ENCODE results near the gene ERMARD.

The ERMARD gene

DNA sequence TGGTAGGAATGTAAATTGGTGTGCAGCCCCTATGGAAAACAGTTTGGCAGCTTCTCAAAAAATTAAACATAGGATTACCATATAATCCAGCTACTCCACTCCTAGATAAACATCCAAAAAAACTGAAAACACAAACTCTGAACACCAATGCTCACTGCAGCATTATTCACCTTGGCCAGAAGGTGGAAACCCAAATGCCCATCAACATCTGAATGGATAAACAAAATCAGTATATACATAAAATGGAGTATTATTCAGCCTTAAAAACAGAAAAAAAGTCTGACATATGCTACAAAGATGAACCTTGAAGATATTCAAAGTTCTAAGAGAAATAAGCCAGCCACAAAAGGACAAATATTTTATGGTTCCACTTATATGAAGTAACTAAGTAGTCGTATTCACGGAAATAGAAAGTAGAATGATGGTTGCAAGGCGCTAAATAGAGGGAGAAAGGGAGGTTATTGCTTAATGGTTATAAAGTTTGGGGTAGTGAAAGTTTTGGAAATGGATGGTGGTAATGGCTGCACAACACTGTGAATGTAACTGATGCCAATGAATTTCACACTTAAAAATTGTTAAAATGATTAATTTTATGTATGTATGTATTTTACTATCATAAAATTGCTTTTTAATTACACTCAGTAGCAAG, 31.1 kb upstream of the ERMARD start:
- Histone ChIP-seq H3K36me3 (ENCODE audit: insufficient read depth, low read length) (peaks cover 21% of the 10 kb centered on the region; the same call in 1 of the 2 replicates), H3K4me1 (ENCODE audit: insufficient read depth, low read length, poor library complexity, severe bottlenecking) (peaks cover 43% of the 10 kb centered on the region), H3F3A (ENCODE audit: low read depth) (no peaks in the 10 kb centered on the region), H3K9ac (ENCODE audit: low read depth, low read length, poor library complexity, severe bottlenecking) (peak overlapping the region; percentile 85), H2AFZ (ENCODE audit: low read length) (no peak overlapping the region), H3K4me3 (ENCODE audit: low read length, poor library complexity, severe bottlenecking) (peak overlapping the region; percentile 22), H3K79me2 (ENCODE audit: insufficient read depth, low read length) (peaks cover 82% of the 10 kb centered on the region), H3K4me2 (ENCODE audit: low read depth, low read length, poor library complexity, severe bottlenecking) (peak overlapping the region; percentile 80), H3K9me2 (replicated peaks; ENCODE audit: low read depth, low read length) (no peaks in the 10 kb centered on the region), H4K20me1 (ENCODE audit: insufficient read depth, low read length, poor library complexity, severe bottlenecking) (peaks cover 44% of the 10 kb centered on the region), H3K27me3 (ENCODE audit: insufficient read depth, low read length, poor library complexity, severe bottlenecking) (no peaks in the 10 kb centered on the region), H3K9me3 (ENCODE audit: insufficient read depth, low read depth, low read length) (no peaks in the 10 kb centered on the region)
- TF ChIP-seq EZH2phosphoT487 (IDR thresholded peaks at IDR 0.05; ENCODE audit: borderline replicate concordance): no peak
- TF ChIP-seq, protein P1, sequence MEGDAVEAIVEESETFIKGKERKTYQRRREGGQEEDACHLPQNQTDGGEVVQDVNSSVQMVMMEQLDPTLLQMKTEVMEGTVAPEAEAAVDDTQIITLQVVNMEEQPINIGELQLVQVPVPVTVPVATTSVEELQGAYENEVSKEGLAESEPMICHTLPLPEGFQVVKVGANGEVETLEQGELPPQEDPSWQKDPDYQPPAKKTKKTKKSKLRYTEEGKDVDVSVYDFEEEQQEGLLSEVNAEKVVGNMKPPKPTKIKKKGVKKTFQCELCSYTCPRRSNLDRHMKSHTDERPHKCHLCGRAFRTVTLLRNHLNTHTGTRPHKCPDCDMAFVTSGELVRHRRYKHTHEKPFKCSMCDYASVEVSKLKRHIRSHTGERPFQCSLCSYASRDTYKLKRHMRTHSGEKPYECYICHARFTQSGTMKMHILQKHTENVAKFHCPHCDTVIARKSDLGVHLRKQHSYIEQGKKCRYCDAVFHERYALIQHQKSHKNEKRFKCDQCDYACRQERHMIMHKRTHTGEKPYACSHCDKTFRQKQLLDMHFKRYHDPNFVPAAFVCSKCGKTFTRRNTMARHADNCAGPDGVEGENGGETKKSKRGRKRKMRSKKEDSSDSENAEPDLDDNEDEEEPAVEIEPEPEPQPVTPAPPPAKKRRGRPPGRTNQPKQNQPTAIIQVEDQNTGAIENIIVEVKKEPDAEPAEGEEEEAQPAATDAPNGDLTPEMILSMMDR (conservative IDR thresholded peaks at IDR 0.05; ENCODE audit: low read length): peak; percentile 48

DNA sequence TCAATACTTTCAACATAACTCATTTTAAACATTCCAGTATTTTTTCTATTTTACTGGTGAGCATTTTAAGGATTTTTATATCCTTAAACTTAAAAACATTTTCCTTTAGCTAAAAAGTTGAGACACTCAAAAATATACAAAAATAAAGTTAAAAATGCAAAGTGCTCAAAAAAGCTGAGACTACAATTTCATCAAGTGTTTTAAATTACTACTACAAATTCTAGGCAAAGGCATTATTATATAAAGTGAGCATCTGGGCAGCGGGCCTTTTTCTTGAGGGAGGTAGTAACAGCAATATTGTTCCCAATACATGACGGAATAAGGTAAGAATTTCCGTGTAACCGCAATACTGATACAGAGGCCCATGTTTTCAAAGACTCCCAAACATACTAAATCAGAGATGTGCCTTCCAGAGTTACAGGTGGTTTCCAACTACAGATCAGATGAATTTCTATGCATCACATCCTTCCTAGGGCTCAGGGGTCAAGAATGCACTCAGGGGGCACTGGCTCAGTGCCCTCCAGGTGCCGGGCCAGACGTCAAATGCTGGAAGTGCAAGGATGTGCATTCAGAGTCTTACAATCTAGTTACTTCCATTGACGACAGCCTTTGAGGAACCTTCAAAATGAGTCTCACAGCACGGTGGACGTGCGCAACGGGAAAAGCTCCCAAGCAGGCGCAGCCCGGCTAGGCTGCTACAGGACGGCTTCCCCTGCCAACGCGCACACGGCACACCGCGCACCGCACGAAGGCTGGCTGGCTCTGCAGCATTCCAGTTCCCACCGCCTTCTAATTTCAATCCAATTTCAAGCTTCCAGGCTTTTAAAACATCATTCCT, 28.8 kb upstream of the ERMARD start:
- Histone ChIP-seq H3K9ac (ENCODE audit: low read depth, low read length, poor library complexity, severe bottlenecking) (peak overlapping the region; percentile 85), H3K79me2 (ENCODE audit: insufficient read depth, low read length) (peaks cover 77% of the 10 kb centered on the region), H3K9me3 (ENCODE audit: insufficient read depth, low read depth, low read length) (no peaks in the 10 kb centered on the region), H3K27me3 (ENCODE audit: insufficient read depth, low read length, poor library complexity, severe bottlenecking) (no peaks in the 10 kb centered on the region), H3K4me3 (ENCODE audit: low read length, poor library complexity, severe bottlenecking) (peak overlapping the region; percentile 92), H4K20me1 (ENCODE audit: insufficient read depth, low read length, poor library complexity, severe bottlenecking) (peaks cover 44% of the 10 kb centered on the region), H3K36me3 (ENCODE audit: insufficient read depth, low read length) (no peaks in the 10 kb centered on the region), H3K4me2 (ENCODE audit: low read depth, low read length, poor library complexity, severe bottlenecking) (peak overlapping the region; percentile 80), H3F3A (ENCODE audit: low read depth) (no peaks in the 10 kb centered on the region), H2AFZ (ENCODE audit: low read length) (peak overlapping the region; percentile 69), H3K4me1 (ENCODE audit: insufficient read depth, low read length, poor library complexity, severe bottlenecking) (peaks cover 61% of the 10 kb centered on the region), H3K9me2 (replicated peaks; ENCODE audit: low read depth, low read length) (no peaks in the 10 kb centered on the region)
- TF ChIP-seq, protein P1 (conservative IDR thresholded peaks at IDR 0.05; ENCODE audit: low read length): no peak
- TF ChIP-seq EZH2phosphoT487 (IDR thresholded peaks at IDR 0.05; ENCODE audit: borderline replicate concordance): no peak

DNA sequence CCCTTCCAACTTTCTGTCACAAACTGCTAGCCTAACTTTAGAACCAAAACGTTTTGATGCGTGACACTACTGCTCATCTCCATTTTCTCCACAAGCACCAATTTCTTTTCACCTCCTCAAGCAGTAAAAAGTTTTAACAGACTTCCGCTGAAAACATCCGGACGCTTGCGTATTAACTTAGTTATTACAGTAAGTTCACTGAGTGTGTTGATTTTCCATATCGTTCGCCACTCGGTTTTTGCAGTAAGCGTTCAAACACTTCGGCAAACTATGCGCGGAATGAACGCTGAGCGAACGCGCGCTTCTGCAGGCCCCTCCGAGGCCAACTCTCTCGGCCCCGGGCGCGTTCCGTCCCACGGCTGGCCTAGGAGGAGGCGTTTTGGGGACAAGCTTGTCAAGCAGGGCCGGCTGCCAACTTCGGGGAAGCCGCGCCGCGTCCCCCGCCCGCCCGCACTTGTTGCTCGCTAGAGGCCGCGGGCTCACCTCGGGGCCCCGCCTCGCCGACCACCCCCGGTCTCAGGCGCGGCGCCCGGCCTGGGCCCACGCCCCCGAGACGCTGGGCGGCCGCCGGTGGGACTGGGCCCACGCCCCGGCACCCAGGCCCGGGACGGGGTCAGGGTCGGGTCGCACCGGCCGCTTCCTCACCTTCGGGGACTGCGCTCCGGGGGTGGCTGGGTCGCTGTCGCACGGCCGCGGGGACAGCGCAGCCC, 28.1 kb upstream of the ERMARD start:
- Histone ChIP-seq H3K9me2 (replicated peaks; ENCODE audit: low read depth, low read length) (no peaks in the 10 kb centered on the region), H3K4me2 (ENCODE audit: low read depth, low read length, poor library complexity, severe bottlenecking) (peak overlapping the region; percentile 80), H3K27me3 (ENCODE audit: insufficient read depth, low read length, poor library complexity, severe bottlenecking) (no peaks in the 10 kb centered on the region), H3K4me1 (ENCODE audit: insufficient read depth, low read length, poor library complexity, severe bottlenecking) (peaks cover 65% of the 10 kb centered on the region), H3F3A (ENCODE audit: low read depth) (no peaks in the 10 kb centered on the region), H3K4me3 (ENCODE audit: low read length, poor library complexity, severe bottlenecking) (peak overlapping the region; percentile 92), H3K9me3 (ENCODE audit: insufficient read depth, low read depth, low read length) (no peaks in the 10 kb centered on the region), H3K36me3 (ENCODE audit: insufficient read depth, low read length) (no peaks in the 10 kb centered on the region), H2AFZ (ENCODE audit: low read length) (peak overlapping the region; percentile 69), H4K20me1 (ENCODE audit: insufficient read depth, low read length, poor library complexity, severe bottlenecking) (peaks cover 44% of the 10 kb centered on the region), H3K79me2 (ENCODE audit: insufficient read depth, low read length) (peaks cover 69% of the 10 kb centered on the region), H3K9ac (ENCODE audit: low read depth, low read length, poor library complexity, severe bottlenecking) (peak overlapping the region; percentile 85)
- TF ChIP-seq, protein P1 (conservative IDR thresholded peaks at IDR 0.05; ENCODE audit: low read length): no peak
- no peak for TF ChIP-seq EZH2phosphoT487 (IDR thresholded peaks at IDR 0.05; ENCODE audit: borderline replicate concordance)
